Femur (tissue), 1 donor: ENCODE data around the gene ZNF2.

Source experiments
- DNase-seq: peaks from one replicate; pipeline ENCODE4 v3.0.0-alpha.2; 2017

The ZNF2 gene

GRCh38 chr2:95207111-95207961 is 41.7 kb downstream of the ZNF2 start, which contains the start of gene ZNF892:
TSS of gene ZNF892 (plus strand) at chr2:95207521. CDS start at chr2:95207816, 295 bp downstream.
- peak; percentile 94 for DNase-seq

- DNase-seq, result no peak
Observed at GRCh38 chr2:95208106-95208505, 42.5 kb downstream of the ZNF2 start.

GRCh38 chr2:95215018-95215612 is 49.5 kb downstream of the ZNF2 start:
- DNase-seq, result no peak

DNA sequence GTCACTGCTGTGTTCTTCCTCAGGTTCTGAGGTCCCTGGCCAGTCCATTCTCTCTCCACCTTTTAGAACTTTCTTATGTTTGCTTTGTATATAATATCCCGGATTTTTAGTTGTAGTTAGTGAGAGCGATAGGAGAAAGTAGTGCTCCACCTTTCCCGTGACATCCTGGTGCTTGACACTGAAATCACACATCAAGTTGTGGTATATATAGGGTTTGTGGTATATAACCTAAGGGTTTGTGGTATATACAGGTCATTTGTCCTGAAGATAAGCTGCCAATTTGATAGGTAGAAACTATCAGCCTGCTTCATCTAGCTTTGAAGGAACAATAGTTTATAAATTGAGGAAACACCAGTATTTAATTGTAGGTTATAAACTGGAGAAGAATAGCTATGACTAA is 54.8 kb downstream of the ZNF2 start:
- no peak for DNase-seq

DNA sequence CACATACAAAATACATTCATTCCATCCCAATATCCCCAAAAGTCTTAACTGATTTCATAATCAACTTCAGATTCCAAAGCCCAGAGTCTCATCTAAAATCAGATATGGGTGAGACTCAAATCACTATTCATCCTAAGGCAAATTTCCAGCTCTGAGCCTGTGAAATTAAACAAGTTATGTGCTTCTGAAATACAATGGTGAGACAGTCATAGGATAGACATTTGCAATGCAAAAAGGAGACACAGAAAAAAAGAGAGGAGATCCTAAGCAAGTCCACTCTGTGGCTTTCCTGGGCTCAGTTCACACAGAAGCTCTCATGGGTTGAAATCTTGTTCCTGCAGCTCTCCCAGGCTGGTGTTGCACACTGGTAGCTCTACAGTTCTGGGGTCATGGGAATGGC is 60.0 kb downstream of the ZNF2 start:
- no peak for DNase-seq

DNA sequence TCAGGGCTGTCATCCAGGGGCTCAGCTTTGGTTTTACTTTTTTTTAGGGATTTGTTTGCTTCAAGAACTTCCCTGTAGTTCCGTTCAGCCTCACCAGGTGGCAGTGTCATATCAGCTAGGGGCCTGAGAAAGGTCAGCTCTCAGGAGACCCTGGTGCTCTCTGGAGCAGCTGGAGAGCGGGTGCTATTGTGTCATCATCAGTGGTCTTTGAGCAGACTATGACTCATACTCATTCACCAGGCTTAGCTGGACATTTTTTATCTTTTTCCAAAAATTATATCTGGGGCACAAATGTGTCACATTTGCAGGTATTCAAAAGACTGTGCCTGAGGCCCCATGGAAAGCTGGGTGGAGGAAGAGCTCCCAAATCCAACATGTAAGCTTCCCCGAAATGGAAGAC is 66.1 kb downstream of the ZNF2 start:
- peak; percentile 49 for DNase-seq

GRCh38 chr2:95232232-95232631 is 66.6 kb downstream of the ZNF2 start:
- no peak for DNase-seq
